Measurements from ENCODE around the gene NRL.
A peak's percentile ranks its signal among the peaks of the same experiment; 100 is the strongest.

NRL gene

DNA sequence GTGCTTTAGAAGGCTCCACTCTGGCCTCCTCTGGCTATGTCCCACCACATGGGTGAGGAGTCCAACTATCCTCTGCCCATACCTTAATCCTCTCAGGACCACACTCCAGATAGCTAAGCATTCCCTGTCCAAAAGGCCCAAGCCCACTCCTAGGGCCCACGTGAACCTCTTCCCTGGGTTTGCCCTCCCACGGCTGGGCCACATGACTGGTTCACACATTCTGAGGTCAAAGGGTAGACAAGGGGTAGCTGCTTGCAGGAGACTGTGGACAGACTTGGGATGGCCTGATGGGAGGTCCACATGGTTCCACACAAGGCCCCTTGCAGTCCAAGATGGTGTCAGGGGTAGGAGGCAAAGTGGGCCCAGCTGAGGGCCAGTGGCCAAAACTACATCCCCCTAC is 26.7 kb downstream of the NRL start:
- Histone ChIP-seq H3K4me1 (ENCODE audit: control insufficient read depth, insufficient read depth, low read length) (no peaks in the 10 kb centered on the region), H3K27ac (ENCODE audit: low read depth, low read length) (no peak overlapping the region), H3K9ac (ENCODE audit: low read length) (no peak overlapping the region), H3K27me3 (ENCODE audit: control insufficient read depth, insufficient read depth, low read length) (no peaks in the 10 kb centered on the region), H3K36me3 (ENCODE audit: control insufficient read depth, insufficient read depth, low read length) (no peaks in the 10 kb centered on the region), H3K4me3 (ENCODE audit: low read length) (no peak overlapping the region)

DNA sequence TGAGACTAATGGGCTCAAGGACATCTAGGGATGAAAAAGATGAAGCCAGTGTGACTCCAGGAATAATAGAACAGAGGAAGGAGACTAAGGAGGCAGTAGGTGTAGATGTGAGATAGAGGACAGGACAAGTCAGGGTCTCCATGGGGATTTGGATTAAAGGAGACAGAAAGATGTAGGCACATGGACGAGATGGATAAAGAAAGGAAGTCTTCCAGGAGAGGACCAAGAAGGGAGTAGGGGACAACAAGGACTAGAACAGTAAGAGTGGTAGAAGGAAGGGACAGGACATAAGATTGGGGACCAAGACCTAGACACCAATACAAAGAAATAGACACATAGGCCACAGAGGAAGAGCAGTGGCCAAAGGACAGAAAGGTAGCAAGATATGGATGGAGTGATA is 27.7 kb downstream of the NRL start:
- no peak overlapping the region for H3K4me3 ChIP-seq (ENCODE audit: low read length)
- H3K27ac ChIP-seq (ENCODE audit: low read depth, low read length): no peak overlapping the region
- no peaks in the 10 kb centered on the region for H3K4me1 ChIP-seq (ENCODE audit: control insufficient read depth, insufficient read depth, low read length)
- no peak overlapping the region for H3K9ac ChIP-seq (ENCODE audit: low read length)
- no peaks in the 10 kb centered on the region for H3K27me3 ChIP-seq (ENCODE audit: control insufficient read depth, insufficient read depth, low read length)
- H3K36me3 ChIP-seq (ENCODE audit: control insufficient read depth, insufficient read depth, low read length): no peaks in the 10 kb centered on the region

DNA sequence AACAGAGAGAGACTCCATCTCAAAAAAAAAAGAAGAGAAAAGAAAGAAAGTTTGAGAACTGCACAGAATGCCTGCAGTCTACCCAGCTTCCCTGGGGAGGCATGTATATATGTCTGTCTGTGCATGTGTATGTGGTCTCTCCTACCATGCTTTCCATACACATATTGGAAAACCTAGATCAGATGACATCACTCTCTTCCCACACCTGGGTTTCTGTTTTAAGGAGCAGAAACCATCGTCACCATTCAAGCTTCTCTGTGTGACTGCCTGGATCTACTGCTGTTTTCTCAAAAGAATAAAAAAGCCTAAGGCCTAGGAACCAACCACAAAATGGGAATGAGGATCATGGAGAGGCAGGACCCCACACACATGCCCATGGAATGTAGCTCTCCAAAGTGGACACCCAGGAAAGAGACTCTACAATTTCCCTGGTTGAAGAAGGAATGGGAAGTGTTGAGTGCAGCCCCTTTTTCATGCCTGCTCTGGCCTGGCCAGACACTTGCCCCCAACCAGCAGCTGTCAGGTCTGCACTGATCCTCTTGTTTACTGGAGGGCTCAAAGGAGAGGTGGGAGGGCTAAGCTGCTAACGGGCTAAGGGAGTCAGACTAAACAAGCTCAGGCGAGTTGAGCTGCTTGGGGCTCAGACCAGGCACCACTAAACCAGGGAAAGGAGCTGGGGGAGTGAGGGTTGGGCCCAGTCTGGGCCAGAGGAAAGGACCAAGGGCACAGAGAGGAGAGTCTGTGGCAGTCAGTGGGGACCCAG is 28.4 kb downstream of the NRL start:
- Histone ChIP-seq H3K27ac (ENCODE audit: low read depth, low read length) (no peak overlapping the region), H3K36me3 (ENCODE audit: control insufficient read depth, insufficient read depth, low read length) (no peaks in the 10 kb centered on the region), H3K4me3 (ENCODE audit: low read length) (no peak overlapping the region), H3K9ac (ENCODE audit: low read length) (no peak overlapping the region), H3K4me1 (ENCODE audit: control insufficient read depth, insufficient read depth, low read length) (no peaks in the 10 kb centered on the region), H3K27me3 (ENCODE audit: control insufficient read depth, insufficient read depth, low read length) (no peaks in the 10 kb centered on the region)

DNA sequence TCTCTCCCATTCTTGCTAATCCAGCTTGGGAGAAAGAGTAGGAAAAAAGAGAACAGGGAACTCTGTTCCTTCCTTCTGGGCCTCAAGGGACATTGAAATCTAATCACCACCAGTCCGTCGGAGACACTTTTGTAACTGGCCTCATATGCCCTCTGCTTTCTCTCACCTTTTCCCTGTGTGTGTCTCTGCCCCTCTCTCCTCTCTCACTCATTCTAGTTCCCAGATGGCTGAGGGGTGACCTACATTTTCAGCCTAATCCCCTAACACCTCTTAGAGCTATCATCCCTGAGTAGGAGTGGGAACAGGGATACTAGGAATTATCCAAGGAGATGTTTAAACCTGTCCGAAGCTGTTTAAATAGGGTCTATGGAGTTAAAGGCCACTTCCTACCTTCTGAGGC is 29.5 kb downstream of the NRL start:
- H3K27me3 ChIP-seq (ENCODE audit: control insufficient read depth, insufficient read depth, low read length): no peaks in the 10 kb centered on the region
- no peak overlapping the region for H3K9ac ChIP-seq (ENCODE audit: low read length)
- no peaks in the 10 kb centered on the region for H3K36me3 ChIP-seq (ENCODE audit: control insufficient read depth, insufficient read depth, low read length)
- H3K4me1 ChIP-seq (ENCODE audit: control insufficient read depth, insufficient read depth, low read length): peaks cover 2% of the 10 kb centered on the region
- H3K4me3 ChIP-seq (ENCODE audit: low read length): no peak overlapping the region
- no peak overlapping the region for H3K27ac ChIP-seq (ENCODE audit: low read depth, low read length)

DNA sequence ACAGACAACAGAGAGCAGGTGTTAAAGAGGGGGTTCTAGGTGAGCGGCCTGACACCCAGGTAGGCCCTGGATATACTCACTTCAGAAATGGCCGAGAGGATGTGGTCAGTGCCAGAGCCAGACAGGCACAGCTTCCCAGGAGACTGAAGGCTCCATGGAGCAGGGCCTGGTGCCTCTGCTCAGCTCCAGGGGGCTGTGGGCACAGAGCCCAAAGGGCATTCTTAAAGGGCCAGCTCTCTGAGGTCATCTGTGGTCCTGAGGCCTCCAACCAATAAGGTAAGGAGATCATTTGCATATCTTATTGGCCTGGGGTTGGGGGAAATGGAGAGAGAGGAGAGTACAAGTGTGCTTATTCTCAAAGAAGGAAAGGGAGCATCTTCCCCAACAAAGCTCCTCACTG is 30.3 kb downstream of the NRL start:
- Histone ChIP-seq H3K27me3 (ENCODE audit: control insufficient read depth, insufficient read depth, low read length) (no peaks in the 10 kb centered on the region), H3K4me3 (ENCODE audit: low read length) (no peak overlapping the region), H3K4me1 (ENCODE audit: control insufficient read depth, insufficient read depth, low read length) (peaks cover 2% of the 10 kb centered on the region), H3K9ac (ENCODE audit: low read length) (no peak overlapping the region), H3K27ac (ENCODE audit: low read depth, low read length) (no peak overlapping the region), H3K36me3 (ENCODE audit: control insufficient read depth, insufficient read depth, low read length) (no peaks in the 10 kb centered on the region)

DNA sequence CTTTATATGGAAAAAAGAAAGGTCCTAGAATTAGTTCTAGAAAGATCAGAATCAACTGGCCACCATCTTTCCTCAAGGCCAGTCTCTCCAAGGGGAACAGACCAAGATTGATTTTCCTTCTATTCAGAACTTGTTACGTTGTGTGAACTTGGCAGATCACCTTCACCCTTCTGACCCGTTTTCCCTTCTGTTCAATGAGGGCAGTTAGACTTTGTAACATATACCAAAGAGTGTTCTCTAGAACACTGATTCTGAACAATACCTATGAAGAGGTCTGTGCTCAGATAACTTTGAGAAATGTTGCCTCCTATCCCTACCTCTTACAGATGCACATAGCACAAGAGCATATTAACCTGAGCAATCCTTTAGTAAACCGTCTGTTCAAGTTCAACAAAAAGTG is 31.3 kb downstream of the NRL start:
- Histone ChIP-seq H3K9ac (ENCODE audit: low read length) (no peak overlapping the region), H3K27ac (ENCODE audit: low read depth, low read length) (no peak overlapping the region), H3K27me3 (ENCODE audit: control insufficient read depth, insufficient read depth, low read length) (no peaks in the 10 kb centered on the region), H3K36me3 (ENCODE audit: control insufficient read depth, insufficient read depth, low read length) (no peaks in the 10 kb centered on the region), H3K4me3 (ENCODE audit: low read length) (no peak overlapping the region), H3K4me1 (ENCODE audit: control insufficient read depth, insufficient read depth, low read length) (peaks cover 2% of the 10 kb centered on the region)

DNA sequence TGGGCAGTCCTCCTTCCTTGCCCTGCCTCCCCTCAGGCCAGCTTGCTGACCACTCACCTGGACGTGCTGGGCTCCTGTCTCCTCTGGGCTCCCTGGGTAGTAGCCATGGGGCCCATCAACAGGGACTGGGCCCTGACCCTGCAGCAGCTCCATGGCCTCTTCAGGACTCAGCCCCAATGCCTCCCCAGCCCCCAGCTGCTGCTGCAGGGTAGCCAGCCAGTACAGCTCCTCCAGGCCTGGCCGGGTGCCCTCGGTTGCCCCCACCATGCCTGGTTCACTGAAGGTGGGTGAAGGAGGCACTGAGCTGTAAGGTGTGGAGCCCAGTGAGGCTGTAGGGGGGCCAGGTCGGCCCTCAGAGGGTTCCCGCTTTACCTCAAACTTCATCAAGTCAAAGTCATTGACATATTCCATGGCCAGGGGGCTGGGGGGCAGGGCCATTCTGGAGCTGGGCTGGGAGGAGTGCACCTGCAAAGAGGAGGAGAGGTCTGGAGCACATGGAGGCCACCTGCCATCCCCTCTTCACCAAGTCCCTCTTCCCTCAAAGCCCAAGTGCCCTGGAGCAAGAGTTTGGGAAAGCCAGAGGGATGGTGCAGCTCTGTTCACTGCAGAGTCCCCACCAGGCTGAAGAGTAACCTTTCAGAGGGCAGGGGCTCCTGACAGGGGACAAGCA is 32.2 kb downstream of the NRL start:
- Histone ChIP-seq H3K4me1 (ENCODE audit: control insufficient read depth, insufficient read depth, low read length) (peaks cover 2% of the 10 kb centered on the region), H3K9ac (ENCODE audit: low read length) (no peak overlapping the region), H3K4me3 (ENCODE audit: low read length) (no peak overlapping the region), H3K27me3 (ENCODE audit: control insufficient read depth, insufficient read depth, low read length) (no peaks in the 10 kb centered on the region), H3K36me3 (ENCODE audit: control insufficient read depth, insufficient read depth, low read length) (no peaks in the 10 kb centered on the region), H3K27ac (ENCODE audit: low read depth, low read length) (no peak overlapping the region)

DNA sequence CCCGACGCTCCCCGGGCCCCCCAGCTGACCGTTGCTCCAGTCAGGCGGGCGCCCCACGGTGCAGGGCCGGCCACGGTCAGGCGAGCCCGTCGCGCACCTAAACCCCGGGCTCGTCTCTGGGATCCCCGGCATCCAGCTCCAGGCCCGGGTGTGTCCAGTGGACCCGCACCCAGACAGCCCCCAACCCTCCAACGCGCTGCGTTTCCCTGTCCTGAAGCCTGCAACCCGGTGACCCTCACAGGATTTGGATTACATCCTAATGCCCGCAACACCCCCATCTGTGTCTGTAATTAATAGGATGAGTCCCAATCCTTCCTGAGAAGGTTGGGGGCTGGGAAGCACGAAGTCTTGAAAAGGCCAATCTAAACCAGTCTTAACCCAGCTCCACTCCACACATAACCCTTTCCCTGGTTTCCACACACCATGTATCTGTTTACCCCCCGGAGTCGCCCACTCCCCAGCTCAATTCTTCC is 33.0 kb downstream of the NRL start:
- Histone ChIP-seq H3K9ac (ENCODE audit: low read length) (no peak overlapping the region), H3K27me3 (ENCODE audit: control insufficient read depth, insufficient read depth, low read length) (no peaks in the 10 kb centered on the region), H3K36me3 (ENCODE audit: control insufficient read depth, insufficient read depth, low read length) (no peaks in the 10 kb centered on the region), H3K27ac (ENCODE audit: low read depth, low read length) (no peak overlapping the region), H3K4me1 (ENCODE audit: control insufficient read depth, insufficient read depth, low read length) (peaks cover 2% of the 10 kb centered on the region), H3K4me3 (ENCODE audit: low read length) (peak overlapping the region; percentile 65)

DNA sequence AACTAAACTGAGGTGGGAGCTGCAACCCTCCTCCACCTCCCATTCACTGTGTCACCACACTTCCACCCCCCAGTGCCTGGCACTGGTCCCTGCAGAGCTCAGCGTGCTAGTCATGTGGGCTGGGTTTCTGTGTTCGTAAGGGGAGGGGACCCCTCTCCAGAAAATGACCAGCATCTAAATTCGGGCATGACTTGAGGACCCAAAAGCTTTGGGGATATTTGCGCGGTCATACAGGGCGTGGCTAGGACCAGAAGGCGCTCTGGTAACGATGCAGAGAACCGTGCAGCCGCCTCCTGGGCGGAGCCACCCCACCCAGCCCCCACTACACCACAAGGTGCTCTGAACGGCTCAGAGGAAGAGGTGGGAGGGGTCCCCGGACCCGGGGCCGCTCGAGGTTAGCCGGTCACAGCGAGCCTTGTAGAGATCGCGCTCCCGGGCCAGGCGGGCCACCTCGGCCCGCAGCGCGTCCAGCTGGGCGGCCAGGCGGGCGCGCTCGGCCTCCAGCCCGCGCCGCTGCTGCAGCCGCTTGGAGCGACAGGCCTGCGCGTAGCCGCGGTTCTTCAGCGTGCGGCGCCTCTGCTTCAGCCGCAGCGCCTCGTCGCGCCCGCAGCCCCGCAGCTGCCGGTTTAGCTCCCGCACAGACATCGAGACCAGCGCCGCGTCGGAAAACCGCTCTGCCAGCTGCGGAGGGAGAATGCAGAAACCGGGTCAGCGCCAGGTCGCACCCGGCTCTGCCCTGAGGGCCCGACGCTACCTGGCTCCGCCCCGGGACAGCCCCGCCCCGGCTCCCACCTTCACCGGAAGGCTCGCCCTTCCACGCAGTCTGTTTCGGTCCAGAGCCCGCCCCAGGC is 33.6 kb downstream of the NRL start:
- H3K4me3 ChIP-seq (ENCODE audit: low read length): peak overlapping the region; percentile 65
- H3K4me1 ChIP-seq (ENCODE audit: control insufficient read depth, insufficient read depth, low read length): peaks cover 2% of the 10 kb centered on the region
- H3K27ac ChIP-seq (ENCODE audit: low read depth, low read length): no peak overlapping the region
- H3K27me3 ChIP-seq (ENCODE audit: control insufficient read depth, insufficient read depth, low read length): no peaks in the 10 kb centered on the region
- no peak overlapping the region for H3K9ac ChIP-seq (ENCODE audit: low read length)
- H3K36me3 ChIP-seq (ENCODE audit: control insufficient read depth, insufficient read depth, low read length): no peaks in the 10 kb centered on the region

DNA sequence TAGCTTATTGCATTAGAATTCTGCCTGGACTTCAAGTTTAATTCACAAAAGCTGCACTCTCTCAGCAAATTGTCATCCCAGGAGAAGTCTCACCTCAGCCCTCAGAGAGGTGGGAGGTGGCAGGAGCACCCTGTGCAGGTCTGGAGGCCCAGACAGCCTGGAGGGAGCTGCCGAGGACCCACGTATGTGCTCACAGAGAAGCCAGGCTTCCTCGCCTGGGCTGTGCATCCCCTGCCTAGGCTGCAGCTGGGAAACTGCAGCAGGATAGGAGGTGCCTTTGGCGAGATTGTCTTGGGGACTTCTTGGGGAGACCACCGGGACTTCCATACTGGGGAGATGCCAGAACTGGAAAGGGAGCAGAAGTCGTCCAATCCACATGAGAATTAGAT is 34.6 kb downstream of the NRL start:
- Histone ChIP-seq H3K36me3 (ENCODE audit: control insufficient read depth, insufficient read depth, low read length) (no peaks in the 10 kb centered on the region), H3K27ac (ENCODE audit: low read depth, low read length) (no peak overlapping the region), H3K27me3 (ENCODE audit: control insufficient read depth, insufficient read depth, low read length) (no peaks in the 10 kb centered on the region), H3K4me3 (ENCODE audit: low read length) (no peak overlapping the region), H3K9ac (ENCODE audit: low read length) (no peak overlapping the region), H3K4me1 (ENCODE audit: control insufficient read depth, insufficient read depth, low read length) (peaks cover 2% of the 10 kb centered on the region)

DNA sequence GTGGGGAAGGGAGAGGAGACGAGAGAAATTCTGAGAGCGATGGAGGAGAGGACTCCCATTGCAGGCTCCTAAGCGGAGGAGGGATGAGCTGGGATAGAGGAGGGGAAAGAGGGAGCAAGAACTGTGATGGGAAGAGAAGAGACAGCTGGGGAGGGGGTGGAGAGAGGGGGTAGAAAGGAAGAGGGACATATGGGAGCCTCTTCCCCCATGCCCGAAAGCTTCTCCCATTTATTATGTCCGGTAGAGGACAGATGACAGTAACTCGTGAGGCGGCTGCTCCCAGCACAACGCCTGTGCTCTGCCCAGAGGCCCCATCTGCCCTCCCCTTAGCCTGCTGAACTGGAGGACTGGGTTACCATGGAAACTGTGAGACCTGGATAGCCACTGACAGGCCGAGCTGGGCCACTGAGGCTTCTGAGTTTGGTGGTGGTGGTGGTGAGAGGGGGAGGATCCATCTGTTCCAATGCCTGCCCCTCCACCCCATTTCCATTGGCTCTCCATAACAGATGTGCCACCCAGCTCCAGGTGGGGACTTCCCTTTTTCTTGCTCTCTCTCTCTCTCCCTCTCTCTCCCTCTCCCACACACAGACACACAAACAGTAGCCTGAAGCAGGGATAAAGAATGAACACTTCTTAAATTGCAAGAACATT is 35.1 kb downstream of the NRL start:
- Histone ChIP-seq H3K4me1 (ENCODE audit: control insufficient read depth, insufficient read depth, low read length) (peaks cover 2% of the 10 kb centered on the region), H3K4me3 (ENCODE audit: low read length) (no peak overlapping the region), H3K27ac (ENCODE audit: low read depth, low read length) (no peak overlapping the region), H3K27me3 (ENCODE audit: control insufficient read depth, insufficient read depth, low read length) (no peaks in the 10 kb centered on the region), H3K36me3 (ENCODE audit: control insufficient read depth, insufficient read depth, low read length) (no peaks in the 10 kb centered on the region), H3K9ac (ENCODE audit: low read length) (no peak overlapping the region)

DNA sequence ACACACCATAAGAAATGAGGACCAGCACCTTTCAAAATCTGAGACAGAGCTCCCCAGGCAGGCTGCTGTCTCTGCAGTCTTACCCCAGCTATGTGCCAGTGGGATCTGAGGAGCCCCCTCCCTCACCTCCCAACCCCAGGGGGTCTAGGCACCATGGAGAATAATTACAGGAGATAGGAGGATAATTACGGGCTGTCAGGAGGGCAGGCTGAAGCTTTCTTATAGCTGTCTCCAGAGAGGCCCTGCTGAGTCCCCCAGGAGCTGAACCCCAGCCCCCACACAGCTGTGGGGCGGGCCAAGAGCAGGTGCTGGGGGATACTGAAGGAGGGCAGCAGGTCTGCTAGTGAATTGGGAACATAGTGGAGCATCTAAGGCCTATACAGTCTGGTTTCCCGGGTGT is 36.6 kb downstream of the NRL start:
- Histone ChIP-seq H3K27ac (ENCODE audit: low read depth, low read length) (no peak overlapping the region), H3K4me1 (ENCODE audit: control insufficient read depth, insufficient read depth, low read length) (peaks cover 2% of the 10 kb centered on the region), H3K4me3 (ENCODE audit: low read length) (no peak overlapping the region), H3K36me3 (ENCODE audit: control insufficient read depth, insufficient read depth, low read length) (no peaks in the 10 kb centered on the region), H3K27me3 (ENCODE audit: control insufficient read depth, insufficient read depth, low read length) (no peaks in the 10 kb centered on the region), H3K9ac (ENCODE audit: low read length) (no peak overlapping the region)
